GM18867 (cell line): ENCODE data around the gene DST.
"Not testable (repeated sequence)": the region's sequence is repeated elsewhere in the genome, so short reads cannot be mapped to it uniquely, and the experiment has no call there.

Experiments
- ATAC-seq: cut with Tn5 transposase; IDR thresholded peaks from one replicate; pipeline ENCODE4 v1.9.1; 2021; ENCODE audit warnings: mild to moderate bottlenecking, moderate library complexity; ENCODE audit not compliant: unreplicated experiment

The DST gene

GRCh38 chr6:56521454-56521853 is 121.2 kb downstream of the DST start:
- ATAC-seq, result no peak

DNA sequence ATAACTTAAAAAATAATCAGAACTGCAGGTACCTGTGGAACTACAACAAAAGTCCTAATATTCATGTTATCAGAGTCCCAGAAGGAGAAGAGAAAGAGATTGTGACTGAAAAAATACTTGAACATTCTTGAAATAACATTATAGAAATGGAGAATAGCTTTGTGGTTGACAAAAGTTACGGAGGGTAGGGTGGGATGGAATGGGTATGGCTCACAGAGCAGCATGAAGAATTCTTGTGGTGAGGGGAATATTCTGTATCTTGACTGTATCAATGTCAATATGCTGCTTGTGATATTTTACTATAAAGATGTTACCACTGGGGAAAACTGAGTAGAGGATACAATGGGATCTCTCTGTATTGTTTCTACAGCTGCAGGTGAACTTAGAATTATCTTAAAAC is 122.5 kb downstream of the DST start:
- ATAC-seq, result no peak

- ATAC-seq, result no peak
Observed at GRCh38 chr6:56518995-56519767, 123.5 kb downstream of the DST start.

- no peak for ATAC-seq
Observed at GRCh38 chr6:56517155-56517745, 125.4 kb downstream of the DST start.

DNA sequence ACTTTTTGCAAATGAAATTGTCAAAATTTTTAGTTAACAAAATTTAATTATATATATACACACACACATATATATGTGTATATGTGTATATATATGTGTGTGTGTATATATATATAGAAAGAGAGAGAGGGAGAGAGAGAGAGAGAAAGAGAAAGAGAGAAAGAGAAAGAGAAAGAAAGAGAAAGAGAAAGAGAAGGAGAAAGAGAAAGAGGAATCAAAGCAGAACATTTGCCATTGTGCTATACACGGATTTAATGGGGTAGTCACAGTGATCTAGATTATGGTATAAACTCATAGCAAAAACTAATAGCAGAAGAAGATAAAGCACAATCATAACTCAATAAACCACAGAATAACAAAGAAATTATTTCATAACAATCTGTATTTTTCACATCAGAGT is 126.7 kb downstream of the DST start:
- ATAC-seq, result no peak

GRCh38 chr6:56515081-56515905 is 127.4 kb downstream of the DST start:
- ATAC-seq, result no peak

DNA sequence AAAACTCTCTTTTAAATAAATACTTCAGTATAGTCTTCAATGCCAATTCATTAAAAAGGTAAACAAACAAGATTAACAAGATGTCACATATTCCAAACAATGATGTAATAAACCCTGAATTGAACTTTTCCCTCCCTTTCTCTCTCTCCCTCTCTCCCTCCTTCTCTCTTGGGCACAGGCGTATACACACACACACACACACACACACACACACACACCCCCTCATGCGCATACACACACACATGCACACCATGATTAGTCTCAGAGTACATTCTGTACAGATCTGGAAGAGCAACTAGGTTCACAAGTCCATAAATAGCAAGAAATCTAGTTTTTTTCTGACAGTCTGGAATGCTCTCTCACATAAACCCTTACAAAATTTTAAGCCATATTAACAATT is 128.3 kb downstream of the DST start:
- no peak for ATAC-seq

DNA sequence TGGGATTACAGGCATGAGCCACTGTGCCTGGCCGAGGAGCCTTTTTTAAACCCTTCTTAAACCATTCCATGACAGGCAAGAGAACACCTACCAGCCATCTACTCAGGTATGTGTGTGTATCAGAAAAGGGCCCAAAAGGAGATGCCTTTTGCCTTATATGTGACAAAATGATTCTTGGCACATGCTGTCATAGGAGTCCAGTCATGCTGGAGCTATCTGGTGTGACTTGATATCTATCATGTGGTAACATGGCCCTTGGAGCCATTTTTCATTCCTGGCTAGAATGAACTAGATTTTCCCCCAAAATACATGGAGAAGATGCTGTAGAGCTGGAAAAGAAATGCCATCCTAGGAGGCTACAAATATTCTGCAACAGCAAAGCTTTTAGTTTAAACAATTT is 129.1 kb downstream of the DST start:
- no peak for ATAC-seq

DNA sequence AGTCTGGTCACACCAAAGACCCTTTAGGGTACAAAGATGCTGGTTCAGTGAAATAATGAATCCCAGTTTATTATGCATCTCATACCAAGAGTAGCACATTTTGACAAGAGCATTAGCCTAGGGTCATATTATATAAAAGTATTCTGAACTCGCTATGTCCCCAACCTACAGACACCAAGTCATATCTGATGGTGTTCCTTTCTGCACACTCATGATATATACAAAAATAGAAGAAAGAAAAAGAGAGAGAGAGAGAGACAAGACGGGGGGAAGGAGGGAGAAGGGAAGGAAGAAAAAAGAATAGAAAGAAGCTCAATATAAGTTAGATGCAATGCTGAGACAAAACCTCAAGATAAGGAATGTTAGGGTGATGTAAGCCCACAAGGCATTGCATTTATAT is 131.1 kb downstream of the DST start:
- no peak for ATAC-seq

DNA sequence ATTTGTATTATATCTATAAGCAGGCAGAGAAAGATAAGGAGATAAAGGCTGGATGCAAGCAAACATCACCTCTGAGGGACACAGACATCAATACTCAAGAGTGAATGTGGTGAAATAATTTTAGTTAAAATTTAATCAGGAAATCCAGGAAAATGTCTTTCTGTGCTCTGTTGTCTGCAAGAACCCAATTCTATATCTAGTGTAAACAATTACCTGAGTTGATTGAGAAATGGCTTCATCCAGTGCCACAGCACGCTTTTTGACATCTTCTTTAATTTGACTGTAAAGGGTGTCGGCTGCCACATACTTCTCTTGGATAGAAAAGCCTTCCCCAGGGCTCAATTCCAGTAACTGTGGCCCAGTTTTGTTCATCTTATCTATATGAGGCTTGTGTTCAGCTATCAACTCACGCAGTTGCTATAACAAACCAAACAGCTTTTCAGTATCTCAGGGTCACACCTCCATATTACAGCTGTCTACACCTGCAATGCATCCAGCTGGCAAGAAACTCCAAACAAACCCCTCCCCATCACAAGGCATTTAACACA is 131.6 kb downstream of the DST start:
- ATAC-seq, result no peak

DNA sequence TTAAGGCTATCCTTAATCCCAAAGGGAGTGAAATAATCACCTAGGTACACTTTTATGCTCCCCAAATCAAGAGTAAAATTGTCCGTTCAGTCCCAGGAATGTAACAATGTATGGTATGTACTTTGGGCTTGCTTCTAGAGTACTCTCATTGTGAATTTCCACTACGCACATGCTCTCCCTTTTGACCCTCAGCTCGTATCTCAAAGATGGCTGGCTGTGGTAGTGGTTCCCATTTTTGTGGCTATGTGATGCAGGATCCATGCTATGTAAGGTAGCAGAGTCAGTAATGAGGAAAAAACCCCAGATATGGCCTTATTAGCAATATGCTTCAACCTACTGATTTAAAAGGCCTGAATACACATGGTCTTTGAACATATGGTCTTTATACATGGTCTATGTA is 133.7 kb downstream of the DST start:
- no peak for ATAC-seq

DNA sequence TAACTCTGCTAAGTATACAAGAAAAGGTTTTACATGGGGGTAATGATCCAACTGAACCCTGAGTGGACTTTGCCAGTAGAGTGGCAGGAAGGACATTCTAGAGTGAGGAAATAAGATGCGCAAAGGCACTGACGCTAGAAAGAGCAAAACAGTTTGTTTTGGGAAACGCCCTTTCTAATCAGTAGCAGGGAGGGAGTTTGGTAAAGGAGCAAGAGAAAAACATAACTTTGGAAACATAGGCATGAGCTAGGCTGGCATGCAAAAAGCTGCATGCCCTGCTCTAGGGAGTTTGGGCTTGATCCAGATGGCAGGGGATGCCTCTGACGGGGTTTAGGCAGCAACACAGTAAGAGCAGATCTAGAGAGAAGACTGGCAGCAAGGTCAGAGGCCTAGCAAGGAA is 135.2 kb downstream of the DST start:
- ATAC-seq, result no peak

DNA sequence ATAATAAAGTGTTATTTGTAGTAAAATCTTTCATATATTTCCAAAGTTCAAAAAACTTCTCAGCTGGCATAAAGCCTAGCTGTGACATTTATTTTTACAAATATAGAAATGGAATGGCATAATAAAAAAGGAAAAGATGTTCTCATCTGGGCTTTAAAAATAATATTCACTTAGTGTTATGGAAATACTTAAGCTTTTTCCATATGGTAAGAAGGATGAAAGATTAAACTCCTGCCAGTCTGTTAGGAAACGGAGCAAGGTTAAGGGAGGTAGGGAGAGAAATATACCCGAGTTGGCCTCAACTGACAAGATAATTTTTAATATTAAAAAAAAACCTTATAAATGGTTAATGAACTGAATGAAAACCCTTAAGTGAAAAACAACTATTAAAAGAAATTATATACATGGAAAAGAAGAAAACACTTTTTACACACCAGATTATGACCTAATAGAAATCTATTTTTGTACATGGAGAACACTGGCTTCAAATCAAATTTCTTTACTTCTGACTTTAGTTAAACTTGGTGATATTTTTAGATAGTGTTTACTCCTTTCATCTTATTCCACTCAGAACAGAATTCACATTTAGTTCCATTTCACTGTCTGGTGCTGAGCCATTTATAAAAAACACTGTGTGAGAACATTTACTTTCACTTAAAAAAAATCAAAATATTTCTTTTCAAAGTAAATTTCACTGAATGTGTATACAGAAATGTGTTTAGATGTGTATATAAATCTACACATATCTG is 137.0 kb downstream of the DST start:
- no peak for ATAC-seq

GRCh38 chr6:56501993-56502392 is 140.7 kb downstream of the DST start:
- ATAC-seq, result no peak

DNA sequence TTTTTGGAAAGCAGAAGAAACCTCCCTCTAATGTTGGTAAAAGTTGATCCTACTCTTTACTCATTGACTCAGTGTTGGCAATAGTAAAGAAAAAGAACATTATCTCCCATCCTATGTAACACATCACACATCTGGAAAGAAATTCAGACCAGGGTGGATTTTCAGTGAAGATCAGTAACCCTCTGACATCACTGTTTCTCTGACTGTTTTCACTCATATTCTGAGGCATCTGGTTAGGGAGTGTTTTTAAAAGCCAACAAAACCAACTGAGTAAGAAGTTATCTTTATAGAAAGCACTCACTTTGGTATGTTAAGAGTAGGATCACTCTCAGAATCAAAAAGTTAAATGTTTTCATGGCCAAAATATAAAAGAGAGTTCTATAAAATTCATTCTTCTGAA is 143.6 kb downstream of the DST start:
- ATAC-seq, result no peak

GRCh38 chr6:56497691-56498090 is 145.0 kb downstream of the DST start:
- no peak for ATAC-seq

GRCh38 chr6:56497240-56497639 is 145.4 kb downstream of the DST start:
- no peak for ATAC-seq

- ATAC-seq, result not testable (repeated sequence)
Observed at GRCh38 chr6:56496650-56497049, 146.0 kb downstream of the DST start.

DNA sequence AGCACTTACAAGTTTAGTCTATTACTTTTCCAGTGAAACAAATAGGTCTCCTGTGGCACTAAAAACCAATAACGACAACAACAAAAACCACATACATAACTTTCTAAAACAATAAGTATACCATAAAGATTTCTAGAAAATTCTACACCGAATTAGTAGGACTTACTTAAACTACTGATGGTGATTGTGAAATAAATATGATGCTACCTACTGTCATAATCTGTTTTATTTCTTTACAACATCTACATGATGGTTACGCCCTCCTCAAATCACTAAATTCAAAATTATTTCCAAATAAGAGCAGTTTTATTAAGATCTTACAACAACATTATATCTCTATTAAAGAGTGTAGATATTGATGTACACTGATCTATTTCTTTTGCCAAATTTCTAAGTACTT is 147.0 kb downstream of the DST start:
- ATAC-seq, result no peak

- no peak for ATAC-seq
Observed at GRCh38 chr6:56491606-56492328, 150.9 kb downstream of the DST start.
